ENCODE results near the gene BMP8A. TPM values are rescaled to one million over a fixed set of nuclear protein-coding genes. Genes with fewer than 3 reads are reported as not detected.

The BMP8A gene
- total RNA-seq, 1 experiment from 2014 or later, result 4.1 TPM

GRCh38 chr1:39525366-39526165, 34.1 kb downstream of the BMP8A start:
- intact Hi-C loops (cut with micrococcal nuclease), result no loop called here
- ChIA-PET CTCF (no interaction called here), POLR2A (no interaction called here), RAD21 (ENCODE audit: low non-redundant PET in 1 of 2, low total read pairs in 2 of 2, uncharacterized antibody in 2 of 2, unreplicated experiment in 2 of 2) (no interaction called here)
- Histone ChIP-seq H3K4me1 (ENCODE audit: control insufficient read depth in 1 of 2, insufficient read depth in 2 of 2, low read length in 2 of 2) (no peaks in the 10 kb centered on the region), H3K9me2 (ENCODE audit: insufficient read depth) (no peaks in the 10 kb centered on the region), H2AFZ (ENCODE audit: low read depth, low read length, poor library complexity, severe bottlenecking) (no peak overlapping the region), H3K36me3 (ENCODE audit: control insufficient read depth in 1 of 2, insufficient read depth in 2 of 2, low read length in 2 of 2) (no peaks in the 10 kb centered on the region), H3K4me3 (replicated peaks in 1 of 2; ENCODE audit: low read depth in 1 of 2, low read length in 2 of 2) (no peak overlapping the region), H3K9ac (ENCODE audit: low read length) (no peak overlapping the region), H3K27ac (ENCODE audit: low read depth, low read length) (no peak overlapping the region), H3K9me3 (ENCODE audit: control insufficient read depth in 1 of 2, insufficient read depth in 1 of 2, low read depth in 1 of 2, low read length in 2 of 2) (no peaks in the 10 kb centered on the region), H3K79me2 (ENCODE audit: insufficient read depth, low read length) (no peaks in the 10 kb centered on the region), H3K4me2 (ENCODE audit: low read length) (no peak overlapping the region), H4K20me1 (ENCODE audit: insufficient read depth) (no peaks in the 10 kb centered on the region), H3K27me3 (ENCODE audit: insufficient read depth, low read length) (no peaks in the 10 kb centered on the region)
- no peak for ATAC-seq
- no peak for DNase-seq (ENCODE audit: low read depth, low spot score)
- no TSS peak for BruUV-seq (replicated peaks)
- TF ChIP-seq CTCF (IDR thresholded peaks at IDR 0.05 in 2 of 3, conservative IDR thresholded peaks at IDR 0.05 in 1 of 3; ENCODE audit: borderline replicate concordance in 1 of 3, insufficient read depth in 1 of 3, low read depth in 2 of 3, low read length in 2 of 3), result no peak
- TF ChIP-seq ZNF274 (IDR thresholded peaks at IDR 0.05; ENCODE audit: low read depth, low read length), result no peak
- TF ChIP-seq ZBTB33 (IDR thresholded peaks at IDR 0.05; ENCODE audit: extremely low read depth, insufficient replicate concordance, low read length), result no peak
- TF ChIP-seq RAD21 (IDR thresholded peaks at IDR 0.05; ENCODE audit: low read depth), result no peak
- no peak for TF ChIP-seq POLR2AphosphoS5 (IDR thresholded peaks at IDR 0.05; ENCODE audit: low read depth, low read length)
- TF ChIP-seq SRF (IDR thresholded peaks at IDR 0.05; ENCODE audit: low read depth), result no peak

All from HCT116 (cell line).